HepG2 (cell line): Measurements from ENCODE around the gene XIAP. TPM values are rescaled to one million over a fixed set of nuclear protein-coding genes. Genes with fewer than 3 reads are reported as not detected.

Experiments
- ATAC-seq: fragments of 200-7000 bp; cut with Tn5 transposase; 3 replicates; pipeline ENCODE4 v1.9.1; 2020; ENCODE audit warnings: mild to moderate bottlenecking, moderate library complexity
- BruUV-seq: library from RNA; stranded (reverse); fragments of 400-500 nt; replicated peaks from 2 replicates; lab custom pipeline; 2021; lab: Mats Ljungman, UMichigan
- CTCF ChIA-PET: fragments of 300-600 bp; formaldehyde crosslinking; extraction: SDS; loops from one replicate; lab custom pipeline; 2021; ENCODE audit warnings: low total read pairs, inconsistent platforms, low intra/inter-chr PET ratio; lab: Yijun Ruan, JAX
- POLR2A ChIA-PET: fragments of 350-600 bp; sonication (Branson Sonifier 250); formaldehyde crosslinking; loops from one replicate; lab custom pipeline; 2020; ENCODE audit warnings: antibody characterized with exemption, inconsistent platforms; lab: Yijun Ruan, JAX
- DNase-seq: peaks from one replicate; pipeline ENCODE4 v3.0.0-alpha.2; 2015; ENCODE audit warnings: low spot score
- FAIRE-seq: peaks from 3 replicates; lab custom pipeline; 2011; peaks lifted over from hg19 to GRCh38; lab: Jason Lieb, UNC
- H2AFZ ChIP-seq: one replicate; pipeline ENCODE4 v1.6.1; 2011; ENCODE audit warnings: low read length, inconsistent platforms
- H3K27ac ChIP-seq: fragments of 300-600 bp; 3 replicates; pipeline ENCODE4 v1.8.0; 2011; ENCODE audit warnings: mixed run types, mild to moderate bottlenecking, mixed read lengths, low read length, inconsistent platforms; ENCODE audit not compliant: insufficient read depth; ENCODE audit errors: extremely low read length
- H3K27me3 ChIP-seq, 2 experiments: fragments of 200-600 bp in 1 of 2; 2 replicates in 1 of 2; 3 replicates in 1 of 2; pipeline versions ENCODE4 v1.6.0 to v1.8.0; 2011; ENCODE audit warnings: low read length in 2 of 2, mild to moderate bottlenecking in 2 of 2, moderate library complexity in 2 of 2, inconsistent platforms in 1 of 2; ENCODE audit not compliant: insufficient read depth in 2 of 2, control insufficient read depth in 1 of 2
- H3K36me3 ChIP-seq, 2 experiments: fragments of 200-600 bp in 1 of 2; replicated peaks in 1 of 2; 2 replicates in 1 of 2; 3 replicates in 1 of 2; pipeline versions ENCODE4 v1.5.1 to v1.8.0; 2011; ENCODE audit warnings: low read length in 2 of 2, inconsistent platforms in 1 of 2; ENCODE audit not compliant: insufficient read depth in 2 of 2, control insufficient read depth in 1 of 2
- H3K4me1 ChIP-seq: 2 replicates; pipeline ENCODE4 v1.5.1; 2012; ENCODE audit warnings: low read length, inconsistent platforms; ENCODE audit not compliant: insufficient read depth
- H3K4me2 ChIP-seq: 2 replicates; pipeline ENCODE4 v1.6.0; 2011; ENCODE audit warnings: low read depth, low read length, inconsistent platforms
- H3K4me3 ChIP-seq, 3 experiments: fragments of 200-600 bp in 1 of 3; sonication (generic), shearing (Covaris generic) in 1 of 3; replicated peaks in 1 of 3; 2 replicates each; pipeline ENCODE4 v1.5.1; 2011 to 2016; ENCODE audit warnings: low read length in 3 of 3, inconsistent platforms in 2 of 3, low read depth in 2 of 3, mild to moderate bottlenecking in 2 of 3, control low read depth in 1 of 3, mixed read lengths in 1 of 3; ENCODE audit not compliant: insufficient read depth in 1 of 3
- H3K79me2 ChIP-seq: one replicate; pipeline ENCODE4 v1.6.1; 2011; ENCODE audit warnings: low read length, inconsistent platforms; ENCODE audit not compliant: insufficient read depth
- H3K9ac ChIP-seq: 2 replicates; pipeline ENCODE4 v1.6.0; 2011; ENCODE audit warnings: mild to moderate bottlenecking, low read depth, low read length, inconsistent platforms; ENCODE audit not compliant: insufficient read depth
- H3K9me3 ChIP-seq: 2 replicates; pipeline ENCODE4 v1.5.1; 2012; ENCODE audit warnings: mild to moderate bottlenecking, low read length
- H4K20me1 ChIP-seq: 2 replicates; pipeline ENCODE4 v1.6.0; 2011; ENCODE audit warnings: inconsistent platforms, mild to moderate bottlenecking, low read length, moderate library complexity; ENCODE audit not compliant: insufficient read depth
- RXRB ChIP-seq: IDR thresholded peaks from 2 replicates; pipeline ENCODE4 v1.6.1; 2016; ENCODE audit warnings: borderline replicate concordance, missing genetic modification reagents, missing compliant biosample characterization
- SMC3 ChIP-seq: IDR thresholded peaks from 2 replicates; pipeline ENCODE4 v1.6.1; 2011; ENCODE audit warnings: low read length, improper control_type of control experiment
- SRSF1 ChIP-seq: fragments of 200-400 bp; formaldehyde crosslinking; optimal IDR thresholded peaks from 2 replicates; pipeline ENCODE3; 2017; ENCODE audit warnings: mild to moderate bottlenecking, low read depth, low read length, moderate library complexity
- STAG1 ChIP-seq: sonication (generic); formaldehyde crosslinking; IDR thresholded peaks from 2 replicates; pipeline ENCODE4 v1.4.0; 2020; ENCODE audit warnings: missing genetic modification reagents
- in situ Hi-C: cut with HindIII; loops from 2 replicates; pipeline ENCODE4 v1.10.0; 2017; ENCODE audit warnings: low pct_unique_long_range_greater_than_20kb; ENCODE audit not compliant: extremely low pct_ligation_motif_present
- intact Hi-C: fragments of 100-400 bp; cut with micrococcal nuclease; formaldehyde crosslinking; loops from one replicate; pipeline ENCODE4 v1.10.0; 2022; ENCODE audit not compliant: unreplicated experiment
- polyA plus RNA-seq, 8 experiments: library from polyadenylated mRNA; depleted of rRNA in 3 of 8; stranded (reverse) in 7 of 8; unstranded in 1 of 8; fragments of >200 nt; fragmentation: Illumina TruSeq in 4 of 8; extraction: Trizol in 4 of 8; gene quantifications; 2 replicates each; pipeline versions ENCODE4 v1.2.1 to v1.2.3, GENCODE V29; 2011 to 2016; ENCODE audit warnings: low read depth in 4 of 8, missing spikeins in 1 of 8, mixed read lengths in 1 of 8; ENCODE audit not compliant: insufficient read depth in 1 of 8
- total RNA-seq, 5 experiments: library from RNA; depleted of rRNA; stranded (reverse); fragments of >200 nt; fragmentation: Illumina TruSeq; extraction: Trizol; gene quantifications; 2 replicates each; pipeline ENCODE4 v1.2.3, GENCODE V29; 2016; ENCODE audit warnings: low read depth in 1 of 5
- TF ChIP-seq, protein P1 (sequence below): sonication (generic); formaldehyde crosslinking; IDR thresholded peaks from 2 replicates; pipeline ENCODE4 v1.4.0; 2020; ENCODE audit warnings: missing genetic modification reagents, mild to moderate bottlenecking, borderline replicate concordance
- TF ChIP-seq, protein P2 (sequence below): IDR thresholded peaks from 2 replicates; pipeline ENCODE4 v1.6.1; 2012; ENCODE audit warnings: low read depth, low read length, improper control_type of control experiment
- TF ChIP-seq, protein P3 (sequence below): sonication (generic); formaldehyde crosslinking; IDR thresholded peaks from 2 replicates; pipeline ENCODE4 v1.5.0; 2020; ENCODE audit warnings: mild to moderate bottlenecking, missing genetic modification reagents, moderate library complexity

XIAP gene
- total and polyA plus RNA-seq, 2 of the 13 experiments (the other 11 are each of a cell fraction or from before 2014, with no cell fraction given) = 12.9 to 29.5 TPM

DNA sequence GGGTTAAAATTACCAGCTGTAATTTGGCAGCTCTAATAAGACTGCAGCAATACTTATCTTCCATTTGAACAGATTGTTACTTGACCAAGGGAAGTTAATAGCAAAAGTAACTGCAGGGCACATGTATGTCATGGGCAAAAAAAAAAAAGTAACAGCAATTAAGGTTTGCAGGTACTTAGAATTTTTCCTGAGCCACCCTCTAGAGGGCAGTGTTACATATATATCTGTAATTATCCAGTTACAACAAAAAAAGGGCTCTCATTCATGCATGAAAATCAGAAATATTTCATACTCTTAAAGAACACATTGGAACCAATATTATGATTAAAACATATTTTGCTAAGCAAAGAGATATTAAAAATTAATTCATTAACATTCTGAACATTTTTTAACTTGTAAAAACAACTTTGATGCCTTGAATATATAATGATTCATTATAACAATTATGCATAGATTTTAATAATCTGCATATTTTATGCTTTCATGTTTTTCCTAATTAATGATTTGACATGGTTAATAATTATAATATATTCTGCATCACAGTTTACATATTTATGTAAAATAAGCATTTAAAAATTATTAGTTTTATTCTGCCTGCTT is 25.1 kb downstream of the XIAP start:
- H3K4me2 ChIP-seq = no peak overlapping the region
- FAIRE-seq = no peak
- ATAC-seq = no peak
- H3K79me2 ChIP-seq = no peaks in the 10 kb centered on the region
- peaks cover 0 to 7% of the 10 kb centered on the region in 2 experiments; a peak in 3 of 5 replicates for H3K36me3 ChIP-seq
- H3K27me3 ChIP-seq = no peaks in the 10 kb centered on the region
- H4K20me1 ChIP-seq = no peaks in the 10 kb centered on the region
- TF ChIP-seq, protein P1, sequence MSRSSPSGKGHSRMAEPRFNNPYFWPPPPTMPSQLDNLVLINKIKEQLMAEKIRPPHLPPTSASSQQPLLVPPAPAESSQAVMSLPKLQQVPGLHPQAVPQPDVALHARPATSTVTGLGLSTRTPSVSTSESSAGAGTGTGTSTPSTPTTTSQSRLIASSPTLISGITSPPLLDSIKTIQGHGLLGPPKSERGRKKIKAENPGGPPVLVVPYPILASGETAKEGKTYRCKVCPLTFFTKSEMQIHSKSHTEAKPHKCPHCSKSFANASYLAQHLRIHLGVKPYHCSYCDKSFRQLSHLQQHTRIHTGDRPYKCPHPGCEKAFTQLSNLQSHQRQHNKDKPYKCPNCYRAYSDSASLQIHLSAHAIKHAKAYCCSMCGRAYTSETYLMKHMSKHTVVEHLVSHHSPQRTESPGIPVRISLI = 0 out of 2 replicates have a peak, but pooled peaks have one; percentile 40
- TF ChIP-seq, protein P2, sequence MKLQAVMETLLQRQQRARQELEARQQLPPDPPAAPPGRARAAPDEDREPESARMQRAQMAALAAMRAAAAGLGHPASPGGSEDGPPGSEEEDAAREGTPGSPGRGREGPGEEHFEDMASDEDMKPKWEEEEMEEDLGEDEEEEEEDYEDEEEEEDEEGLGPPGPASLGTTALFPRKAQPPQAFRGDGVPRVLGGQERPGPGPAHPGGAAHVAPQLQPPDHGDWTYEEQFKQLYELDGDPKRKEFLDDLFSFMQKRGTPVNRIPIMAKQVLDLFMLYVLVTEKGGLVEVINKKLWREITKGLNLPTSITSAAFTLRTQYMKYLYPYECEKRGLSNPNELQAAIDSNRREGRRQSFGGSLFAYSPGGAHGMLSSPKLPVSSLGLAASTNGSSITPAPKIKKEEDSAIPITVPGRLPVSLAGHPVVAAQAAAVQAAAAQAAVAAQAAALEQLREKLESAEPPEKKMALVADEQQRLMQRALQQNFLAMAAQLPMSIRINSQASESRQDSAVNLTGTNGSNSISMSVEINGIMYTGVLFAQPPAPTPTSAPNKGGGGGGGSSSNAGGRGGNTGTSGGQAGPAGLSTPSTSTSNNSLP = 0 out of 2 replicates have a peak, but pooled peaks have one; percentile 39
- TF ChIP-seq, protein P3, sequence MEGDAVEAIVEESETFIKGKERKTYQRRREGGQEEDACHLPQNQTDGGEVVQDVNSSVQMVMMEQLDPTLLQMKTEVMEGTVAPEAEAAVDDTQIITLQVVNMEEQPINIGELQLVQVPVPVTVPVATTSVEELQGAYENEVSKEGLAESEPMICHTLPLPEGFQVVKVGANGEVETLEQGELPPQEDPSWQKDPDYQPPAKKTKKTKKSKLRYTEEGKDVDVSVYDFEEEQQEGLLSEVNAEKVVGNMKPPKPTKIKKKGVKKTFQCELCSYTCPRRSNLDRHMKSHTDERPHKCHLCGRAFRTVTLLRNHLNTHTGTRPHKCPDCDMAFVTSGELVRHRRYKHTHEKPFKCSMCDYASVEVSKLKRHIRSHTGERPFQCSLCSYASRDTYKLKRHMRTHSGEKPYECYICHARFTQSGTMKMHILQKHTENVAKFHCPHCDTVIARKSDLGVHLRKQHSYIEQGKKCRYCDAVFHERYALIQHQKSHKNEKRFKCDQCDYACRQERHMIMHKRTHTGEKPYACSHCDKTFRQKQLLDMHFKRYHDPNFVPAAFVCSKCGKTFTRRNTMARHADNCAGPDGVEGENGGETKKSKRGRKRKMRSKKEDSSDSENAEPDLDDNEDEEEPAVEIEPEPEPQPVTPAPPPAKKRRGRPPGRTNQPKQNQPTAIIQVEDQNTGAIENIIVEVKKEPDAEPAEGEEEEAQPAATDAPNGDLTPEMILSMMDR (CRISPR knock-in tag) = peak; percentile 33; the same call in 1 of the 2 replicates
- TF ChIP-seq SMC3 = peak; percentile 34; the same call in 1 of the 2 replicates
- TF ChIP-seq STAG1 = peak; percentile 25; the same call in 1 of the 2 replicates
- TF ChIP-seq SRSF1 = no peak
- TF ChIP-seq RXRB (CRISPR knock-in tag) = no peak
- DNase-seq = peak; percentile 31
- H3K4me1 ChIP-seq = peaks cover 7% of the 10 kb centered on the region
- ChIA-PET CTCF (interaction anchor here (1.6 kb wide), 1 partner anchor 92 kb away, joined by 8 read pairs; no protein-coding TSS in a partner anchor), POLR2A (no interaction called here)
- no peak overlapping the region for H3K4me3 ChIP-seq
- in situ Hi-C loops = no loop called here
- no peak overlapping the region for H3K9ac ChIP-seq
- H3K9me3 ChIP-seq = no peaks in the 10 kb centered on the region
- H2AFZ ChIP-seq = no peak overlapping the region
- no peak overlapping the region for H3K27ac ChIP-seq
- intact Hi-C loops = loop anchor here (1.0 kb wide), 1 partner anchor 52 kb away; no protein-coding TSS in a partner anchor
- BruUV-seq = no TSS peak
